Psoas muscle (tissue), 8 donors: ENCODE measurements around the gene TRAPPC11. TPM values are rescaled to one million over a fixed set of nuclear protein-coding genes. Genes with fewer than 3 reads are reported as not detected.
A peak's percentile ranks its signal among the peaks of the same experiment; 100 is the strongest.

Source experiments
- ATAC-seq, 4 donors: fragments of 200-7000 bp; cut with Tn5 transposase; one replicate each; pipeline ENCODE4 v1.9.1; 2020; ENCODE audit warnings: moderate library complexity in 3 of 4, mild to moderate bottlenecking in 2 of 4
- DNase-seq, 2 donors: peaks; one replicate each; pipeline ENCODE4 v3.0.0-alpha.2; 2020
- H3K27ac ChIP-seq: fragments of 200-600 bp; one replicate; pipeline ENCODE4 v1.8.0; 2022
- H3K27me3 ChIP-seq, 3 donors: fragments of 200-600 bp in 1 of 3; one replicate each; pipeline versions ENCODE4 v1.6.1 to v1.8.0; 2013 to 2022; ENCODE audit warnings: low read length in 2 of 3, mild to moderate bottlenecking in 2 of 3, moderate library complexity in 1 of 3; ENCODE audit not compliant: insufficient read depth in 3 of 3
- H3K36me3 ChIP-seq, 2 donors: fragments of 200-600 bp in 1 of 2; one replicate each; pipeline versions ENCODE4 v1.6.1 to v1.8.0; 2013 to 2022; ENCODE audit warnings: low read depth in 1 of 2, mild to moderate bottlenecking in 1 of 2, moderate library complexity in 1 of 2; ENCODE audit not compliant: insufficient read depth in 1 of 2
- H3K4me1 ChIP-seq: fragments of 200-600 bp; one replicate; pipeline ENCODE4 v1.8.0; 2022
- H3K4me3 ChIP-seq: fragments of 200-600 bp; one replicate; pipeline ENCODE4 v1.8.0; 2022; ENCODE audit warnings: mild to moderate bottlenecking
- H3K9me3 ChIP-seq: fragments of 200-600 bp; one replicate; pipeline ENCODE4 v1.8.0; 2022
- WGBS, 3 donors: extraction: QIAGEN DNeasy Blood & Tissue Kit; methylation state at CpG; one replicate each; pipeline versions ENCODE4 v1.1.6 to v1.1.7; 2013; 5-methylcytosine and 5-hydroxymethylcytosine counted together
- intact Hi-C, 2 donors: fragments of 100-400 bp; cut with DNase I; formaldehyde crosslinking; loops; one replicate each; pipeline versions ENCODE4 v1.11.0 to v1.14.2; 2022
- polyA plus RNA-seq, 3 donors: library from polyadenylated mRNA; stranded (reverse); fragments of 200-250 nt; gene quantifications; one replicate each; pipeline ENCODE4 v1.2.3, GENCODE V29; 2013
- total RNA-seq, 4 donors: library from RNA; stranded (reverse); fragmentation: NEBNext Ultra II Directional in 2 of 4; extraction: Animal tissue kit (Norgen Biotek cat#: 25700) in 2 of 4; gene quantifications; one replicate each; pipeline versions ENCODE4 v1.2.1 to v1.2.4, GENCODE V29; 2021 to 2023
- TF ChIP-seq, protein P1 (sequence below): fragments of 200-600 bp; IDR thresholded peaks from one replicate; pipeline ENCODE4 v1.8.0; 2022; ENCODE audit warnings: antibody characterized with exemption
- donor health status: healthy with polysubstance abuse.
- donor health status: DM: no; HTN: no; CAD: no; lungs with moderate emphysema.
- donor health status: Bipolar disorder and iron deficiency.
- donor health status: healthy.
- donor health status: DM: yes; HTN: yes; CAD: no.
- donor health status: DM: no; HTN: no; CAD: no.
- donor health status: DM: no; HTN: no; CAD: no.
- donor health status: DM: yes; HTN: yes; CAD: no.

The TRAPPC11 gene
- total and polyA plus RNA-seq, 7 donors = 10.5 to 24.3 (median 20.6) TPM

- no peak for DNase-seq
- TF ChIP-seq, protein P1, sequence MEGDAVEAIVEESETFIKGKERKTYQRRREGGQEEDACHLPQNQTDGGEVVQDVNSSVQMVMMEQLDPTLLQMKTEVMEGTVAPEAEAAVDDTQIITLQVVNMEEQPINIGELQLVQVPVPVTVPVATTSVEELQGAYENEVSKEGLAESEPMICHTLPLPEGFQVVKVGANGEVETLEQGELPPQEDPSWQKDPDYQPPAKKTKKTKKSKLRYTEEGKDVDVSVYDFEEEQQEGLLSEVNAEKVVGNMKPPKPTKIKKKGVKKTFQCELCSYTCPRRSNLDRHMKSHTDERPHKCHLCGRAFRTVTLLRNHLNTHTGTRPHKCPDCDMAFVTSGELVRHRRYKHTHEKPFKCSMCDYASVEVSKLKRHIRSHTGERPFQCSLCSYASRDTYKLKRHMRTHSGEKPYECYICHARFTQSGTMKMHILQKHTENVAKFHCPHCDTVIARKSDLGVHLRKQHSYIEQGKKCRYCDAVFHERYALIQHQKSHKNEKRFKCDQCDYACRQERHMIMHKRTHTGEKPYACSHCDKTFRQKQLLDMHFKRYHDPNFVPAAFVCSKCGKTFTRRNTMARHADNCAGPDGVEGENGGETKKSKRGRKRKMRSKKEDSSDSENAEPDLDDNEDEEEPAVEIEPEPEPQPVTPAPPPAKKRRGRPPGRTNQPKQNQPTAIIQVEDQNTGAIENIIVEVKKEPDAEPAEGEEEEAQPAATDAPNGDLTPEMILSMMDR = no peak
- Histone ChIP-seq H3K27me3 (no peaks in the 10 kb centered on the region), H3K4me1 (no peaks in the 10 kb centered on the region), H3K27ac (no peak overlapping the region), H3K4me3 (no peak overlapping the region), H3K36me3 (no peaks in the 10 kb centered on the region), H3K9me3 (no peaks in the 10 kb centered on the region)
- intact Hi-C loops = no loop called here
- ATAC-seq = peak; percentile 34 to 93 (median 76)
- WGBS, 3 donors = 16 to 22% (median 18%) methylated on average over 10 of the region's 10 CpGs
Observed at GRCh38 chr4:183738081-183738673, 79.1 kb downstream of the TRAPPC11 start.

GRCh38 chr4:183738961-183739360 is 79.9 kb downstream of the TRAPPC11 start:
- Histone ChIP-seq H3K9me3 (no peaks in the 10 kb centered on the region), H3K27me3 (no peaks in the 10 kb centered on the region), H3K4me3 (no peak overlapping the region), H3K27ac (no peak overlapping the region), H3K4me1 (no peaks in the 10 kb centered on the region), H3K36me3 (no peaks in the 10 kb centered on the region)
- intact Hi-C loops = no loop called here
- TF ChIP-seq, protein P1 = no peak
- no peak for ATAC-seq
- DNase-seq = no peak
- 94 to 95% (median 95%) methylated on average over 4 of the region's 4 CpGs for WGBS, 3 donors

GRCh38 chr4:183746305-183747229 is 87.5 kb downstream of the TRAPPC11 start:
- peak; percentile 89 to 99 (median 94) for ATAC-seq
- no peaks in the 10 kb centered on the region for H3K27me3 ChIP-seq
- H3K4me3 ChIP-seq = peak overlapping the region; percentile 18
- TF ChIP-seq, protein P1 = no peak
- intact Hi-C loops = no loop called here
- peak overlapping the region; percentile 50 for H3K27ac ChIP-seq
- H3K9me3 ChIP-seq = no peaks in the 10 kb centered on the region
- 56 to 70% (median 63%) methylated on average over 40 to 48 of the region's 48 CpGs for WGBS, 3 donors
- no peaks in the 10 kb centered on the region for H3K36me3 ChIP-seq
- DNase-seq = peak; percentile 23 to 87
- no peaks in the 10 kb centered on the region for H3K4me1 ChIP-seq

- TF ChIP-seq, protein P1 = no peak
Observed at GRCh38 chr4:183747380-183747779, 88.3 kb downstream of the TRAPPC11 start.

More at GRCh38 chr4:183747380-183747779, 88.3 kb downstream of the TRAPPC11 start:
- ATAC-seq (no peak), DNase-seq (no peak)
- Histone ChIP-seq H3K27ac (no peak overlapping the region), H3K4me3 (peak overlapping the region; percentile 18), H3K36me3 (no peaks in the 10 kb centered on the region), H3K9me3 (no peaks in the 10 kb centered on the region), H3K27me3 (no peaks in the 10 kb centered on the region), H3K4me1 (no peaks in the 10 kb centered on the region)
- intact Hi-C loops = no loop called here
- 88 to 95% (median 91%) methylated on average over 2 of the region's 2 CpGs for WGBS, 3 donors
